ENCODE data around the gene ACAD8. TPM values are rescaled to one million over a fixed set of nuclear protein-coding genes. Genes with fewer than 3 reads are reported as not detected.

ACAD8 gene
- total and polyA plus RNA-seq, 2 of the 4 experiments (the other 2 are of a cell fraction) = 11.1 to 21.2 TPM

DNA sequence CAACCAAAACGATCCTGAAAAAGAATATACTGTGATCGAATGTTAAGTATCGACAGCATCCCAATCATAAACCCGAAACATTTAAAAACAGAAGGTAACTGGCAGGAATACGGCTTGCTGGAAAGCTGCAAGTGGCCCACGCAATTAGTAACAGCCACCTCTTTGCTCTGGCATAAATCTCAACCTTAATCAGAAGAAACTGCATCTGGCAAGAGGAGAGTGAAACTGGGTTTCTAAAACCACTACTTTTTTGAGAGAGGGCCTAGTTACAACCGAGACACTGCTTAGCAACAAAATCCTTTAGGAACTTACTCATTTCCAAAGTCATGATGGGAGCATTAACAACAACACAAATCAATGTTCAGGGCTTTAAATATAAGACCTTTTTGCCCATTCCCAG, 37.5 kb upstream of the ACAD8 start:
- no peak overlapping the region for H3K18ac ChIP-seq (ENCODE audit: low read depth, low read length)
- H3K9ac ChIP-seq (ENCODE audit: low read depth, low read length) = no peak overlapping the region
- no TSS peak for BruUV-seq (replicated peaks)
- no CpG with 5 or more reads among the region's 7 CpGs for WGBS, 2 experiments (ENCODE audit: extremely low coverage in 2 of 2, insufficient read length in 1 of 2)
- no peaks in the 10 kb centered on the region for H3K4me1 ChIP-seq (ENCODE audit: control insufficient read depth, insufficient read depth, low read length)
- no peak overlapping the region for H3K23ac ChIP-seq (ENCODE audit: low read depth, low read length)
- no peak overlapping the region for H2AFZ ChIP-seq (replicated peaks; ENCODE audit: low read length, poor library complexity)
- no peak overlapping the region for H3K56ac ChIP-seq (ENCODE audit: extremely low read depth, insufficient read depth, low read length)
- H2BK20ac ChIP-seq (ENCODE audit: low read depth, low read length) = no peak overlapping the region
- TF ChIP-seq CTCF (conservative IDR thresholded peaks at IDR 0.05; ENCODE audit: low read depth, low read length) (no peak), RCOR1 (IDR thresholded peaks at IDR 0.05; ENCODE audit: insufficient replicate concordance, low read length) (no peak), RAD21 (IDR thresholded peaks at IDR 0.05; ENCODE audit: low read length) (no peak), POLR2A (IDR thresholded peaks at IDR 0.05; ENCODE audit: low read depth, low read length) (no peak), USF2 (IDR thresholded peaks at IDR 0.05; ENCODE audit: low read depth, low read length) (no peak), BHLHE40 (IDR thresholded peaks at IDR 0.05; ENCODE audit: low read depth, low read length) (no peak), NFE2L2 (IDR thresholded peaks at IDR 0.05; ENCODE audit: low read depth, low read length) (no peak), MAZ (IDR thresholded peaks at IDR 0.05; ENCODE audit: borderline replicate concordance, low read depth, low read length) (no peak), SMC3 (IDR thresholded peaks at IDR 0.05; ENCODE audit: low read depth, low read length) (no peak), MAFK (IDR thresholded peaks at IDR 0.05; ENCODE audit: low read depth, low read length) (no peak), CHD1 (IDR thresholded peaks at IDR 0.05; ENCODE audit: low read depth, low read length) (no peak), RFX5 (IDR thresholded peaks at IDR 0.05; ENCODE audit: low read depth, low read length) (no peak), MXI1 (IDR thresholded peaks at IDR 0.05; ENCODE audit: borderline replicate concordance, low read depth, low read length) (no peak), FOS (IDR thresholded peaks at IDR 0.05; ENCODE audit: low read depth, low read length) (no peak)
- DNase-seq = no peak
- in situ Hi-C loops (cut with MboI; ENCODE audit: low sequenced_read_pairs) = no loop called here
- peaks cover 20 to 21% of the 10 kb centered on the region in 2 experiments for H3K79me1 ChIP-seq (ENCODE audit: low read depth in 1 of 2, low read length in 2 of 2)
- H3K27ac ChIP-seq (ENCODE audit: insufficient read depth, low read length) = no peak overlapping the region
- no peak overlapping the region for H4K91ac ChIP-seq (ENCODE audit: insufficient read depth, low read depth, low read length)
- no peak for ATAC-seq (ENCODE audit: low read depth)
- ChIA-PET POLR2A (ENCODE audit: unreplicated experiment) (no interaction called here), CTCF (no interaction called here)
- no peaks in the 10 kb centered on the region for H3K9me3 ChIP-seq (ENCODE audit: control insufficient read depth, insufficient read depth, low read length)
- H2AK9ac ChIP-seq (replicated peaks; ENCODE audit: low read depth, low read length, poor library complexity) = no peak overlapping the region
- no peak overlapping the region for H4K8ac ChIP-seq (ENCODE audit: low read depth in 2 of 2, low read length in 2 of 2)
- H3K4ac ChIP-seq (ENCODE audit: low read depth, low read length) = no peak overlapping the region
- no peak overlapping the region for H3K14ac ChIP-seq (replicated peaks; ENCODE audit: low read depth, low read length)
- no peak overlapping the region for H2BK5ac ChIP-seq (ENCODE audit: low read depth, low read length, poor library complexity, severe bottlenecking)
- no peaks in the 10 kb centered on the region for H4K20me1 ChIP-seq (ENCODE audit: insufficient read depth, low read length)
- H3K27me3 ChIP-seq (ENCODE audit: control insufficient read depth, insufficient read depth, low read length) = no peaks in the 10 kb centered on the region
- H3K9me1 ChIP-seq (ENCODE audit: insufficient read depth, low read length) = peaks cover 6% of the 10 kb centered on the region; the same call in 1 of the 2 replicates
- no peak overlapping the region for H3K4me3 ChIP-seq (ENCODE audit: insufficient read depth, low read depth, low read length)
- no peak overlapping the region for H2AK5ac ChIP-seq (ENCODE audit: low read depth, low read length)
- peaks cover 10% of the 10 kb centered on the region for H3K36me3 ChIP-seq (ENCODE audit: control insufficient read depth, insufficient read depth, low read length)
- dilution Hi-C loops (cut with HindIII; ENCODE audit: low sequenced_read_pairs, unreplicated experiment) = no loop called here
- no peak overlapping the region for H2BK120ac ChIP-seq (ENCODE audit: low read depth, low read length)
- no peak overlapping the region for H4K5ac ChIP-seq (ENCODE audit: low read depth, low read length)
- H2BK15ac ChIP-seq (ENCODE audit: low read depth, low read length) = no peak overlapping the region
- H3K4me2 ChIP-seq (ENCODE audit: low read depth, low read length) = no peak overlapping the region
- intact Hi-C loops (cut with micrococcal nuclease) = no loop called here

Measured in IMR-90 (cell line).